SU-DHL-6 (cell line): ENCODE measurements around the gene YEATS4.

Source experiments
- H2AFZ ChIP-seq: fragments of 200-600 bp; sonication (generic); 2 replicates; pipeline ENCODE4 v1.6.1; 2014; ENCODE audit warnings: low read depth, mild to moderate bottlenecking, moderate library complexity, mixed read lengths, antibody characterized with exemption, low read length; ENCODE audit not compliant: severe bottlenecking
- H3F3A ChIP-seq: fragments of 200-600 bp; shearing (Covaris generic); 2 replicates; pipeline ENCODE4 v1.6.0; 2016; ENCODE audit warnings: antibody characterized with exemption, mild to moderate bottlenecking; ENCODE audit not compliant: insufficient read depth
- H3K27ac ChIP-seq: fragments of 200-600 bp; sonication (generic); 2 replicates; pipeline ENCODE4 v1.5.1; 2016; ENCODE audit warnings: low read depth, mild to moderate bottlenecking, low read length, moderate library complexity, mixed read lengths
- H3K27me3 ChIP-seq: fragments of 200-600 bp; sonication (generic), shearing (Covaris generic); 2 replicates; pipeline ENCODE4 v1.6.0; 2014; ENCODE audit warnings: mild to moderate bottlenecking, low read length
- H3K36me3 ChIP-seq: fragments of 200-600 bp; sonication (generic); 2 replicates; pipeline ENCODE4 v1.6.1; 2014; ENCODE audit warnings: mild to moderate bottlenecking, low read length, mixed read lengths
- H3K4me2 ChIP-seq: fragments of 300-600, 200-600 bp; shearing (Covaris generic), sonication (generic); 2 replicates; pipeline ENCODE4 v1.6.0; 2014; ENCODE audit warnings: low read length, low read depth, mild to moderate bottlenecking; ENCODE audit not compliant: poor library complexity, severe bottlenecking
- H3K4me3 ChIP-seq: fragments of 200-600 bp; sonication (generic); 2 replicates; pipeline ENCODE4 v1.5.1; 2014; ENCODE audit warnings: antibody characterized with exemption, low read length, mild to moderate bottlenecking, mixed read lengths; ENCODE audit not compliant: insufficient read depth, poor library complexity, severe bottlenecking
- H3K79me2 ChIP-seq: fragments of 200-600 bp; sonication (generic); 2 replicates; pipeline ENCODE4 v1.6.1; 2014; ENCODE audit warnings: mild to moderate bottlenecking, low read length, moderate library complexity; ENCODE audit not compliant: insufficient read depth
- H3K9ac ChIP-seq: fragments of 200-600 bp; sonication (generic); 2 replicates; pipeline ENCODE4 v1.7.0; 2014; ENCODE audit warnings: mild to moderate bottlenecking, low read length
- H3K9me2 ChIP-seq: fragments of 200-600 bp; sonication (generic); replicated peaks from 2 replicates; pipeline ENCODE4 v1.6.1; 2014; ENCODE audit warnings: low read length; ENCODE audit not compliant: insufficient read depth
- H3K9me3 ChIP-seq: fragments of 200-600 bp; sonication (generic); 2 replicates; pipeline ENCODE4 v1.6.1; 2014; ENCODE audit warnings: low read length, mixed read lengths; ENCODE audit not compliant: insufficient read depth
- H4K20me1 ChIP-seq: fragments of 200-600 bp; sonication (generic); 2 replicates; pipeline ENCODE4 v1.6.1; 2014; ENCODE audit warnings: low read depth, mild to moderate bottlenecking, antibody characterized with exemption, low read length, moderate library complexity, mixed read lengths
- CTCF ChIP-seq: fragments of 200-600 bp; sonication (generic); IDR thresholded peaks from one replicate; pipeline ENCODE4 v1.5.1; 2017; ENCODE audit warnings: antibody characterized with exemption, mild to moderate bottlenecking, low read length, moderate library complexity; ENCODE audit not compliant: insufficient read depth, poor library complexity, severe bottlenecking
- EZH2phosphoT487 ChIP-seq: fragments of 200-600 bp; sonication (generic), shearing (Covaris generic); conservative IDR thresholded peaks from 2 replicates; pipeline ENCODE4 v1.6.1; 2018; ENCODE audit warnings: mild to moderate bottlenecking, antibody characterized with exemption, low read length, moderate library complexity, mixed read lengths

The YEATS4 gene

GRCh38 chr12:69339999-69340398 is 19.5 kb upstream of the YEATS4 start:
- Histone ChIP-seq H3K27me3 (no peaks in the 10 kb centered on the region), H3K79me2 (no peaks in the 10 kb centered on the region), H4K20me1 (no peaks in the 10 kb centered on the region), H3K4me2 (no peak overlapping the region), H3K9ac (no peak overlapping the region), H3K9me2 (no peaks in the 10 kb centered on the region), H3K9me3 (no peaks in the 10 kb centered on the region), H2AFZ (no peak overlapping the region), H3K4me3 (no peak overlapping the region), H3K36me3 (no peaks in the 10 kb centered on the region), H3F3A (no peaks in the 10 kb centered on the region), H3K27ac (no peak overlapping the region)
- TF ChIP-seq CTCF = no peak
- no peak for TF ChIP-seq EZH2phosphoT487

- H3K9me3 ChIP-seq = no peaks in the 10 kb centered on the region
- H3K27me3 ChIP-seq = no peaks in the 10 kb centered on the region
- H3K9me2 ChIP-seq = no peaks in the 10 kb centered on the region
- no peak overlapping the region for H2AFZ ChIP-seq
- TF ChIP-seq EZH2phosphoT487 (no peak), CTCF (no peak)
- no peak overlapping the region for H3K4me3 ChIP-seq
- H3F3A ChIP-seq = no peaks in the 10 kb centered on the region
- no peaks in the 10 kb centered on the region for H3K79me2 ChIP-seq
- no peaks in the 10 kb centered on the region for H3K36me3 ChIP-seq
- no peak overlapping the region for H3K4me2 ChIP-seq
- no peak overlapping the region for H3K9ac ChIP-seq
- no peak overlapping the region for H3K27ac ChIP-seq
- no peaks in the 10 kb centered on the region for H4K20me1 ChIP-seq
These were observed 18.2 kb upstream of the YEATS4 start for GRCh38 chr12:69341328-69341727.

GRCh38 chr12:69342421-69342820 is 17.1 kb upstream of the YEATS4 start:
- no peak overlapping the region for H3K4me3 ChIP-seq
- H4K20me1 ChIP-seq = no peaks in the 10 kb centered on the region
- no peaks in the 10 kb centered on the region for H3F3A ChIP-seq
- no peak overlapping the region for H3K9ac ChIP-seq
- H3K27ac ChIP-seq = no peak overlapping the region
- H3K4me2 ChIP-seq = no peak overlapping the region
- no peaks in the 10 kb centered on the region for H3K36me3 ChIP-seq
- H2AFZ ChIP-seq = no peak overlapping the region
- TF ChIP-seq CTCF = no peak
- TF ChIP-seq EZH2phosphoT487 = no peak
- H3K9me2 ChIP-seq = no peaks in the 10 kb centered on the region
- H3K9me3 ChIP-seq = no peaks in the 10 kb centered on the region
- no peaks in the 10 kb centered on the region for H3K27me3 ChIP-seq
- H3K79me2 ChIP-seq = no peaks in the 10 kb centered on the region

GRCh38 chr12:69343357-69343756 is 16.2 kb upstream of the YEATS4 start:
- no peaks in the 10 kb centered on the region for H3K9me2 ChIP-seq
- H3K9ac ChIP-seq = no peak overlapping the region
- H3F3A ChIP-seq = no peaks in the 10 kb centered on the region
- TF ChIP-seq EZH2phosphoT487 = no peak
- no peak for TF ChIP-seq CTCF
- H3K9me3 ChIP-seq = no peaks in the 10 kb centered on the region
- H3K4me3 ChIP-seq = no peak overlapping the region
- no peaks in the 10 kb centered on the region for H3K27me3 ChIP-seq
- H3K27ac ChIP-seq = no peak overlapping the region
- no peak overlapping the region for H3K4me2 ChIP-seq
- no peaks in the 10 kb centered on the region for H4K20me1 ChIP-seq
- no peaks in the 10 kb centered on the region for H3K79me2 ChIP-seq
- no peak overlapping the region for H2AFZ ChIP-seq
- no peaks in the 10 kb centered on the region for H3K36me3 ChIP-seq
